B cell (primary cell): ENCODE data around the gene PTPRC. TPM values are rescaled to one million over a fixed set of nuclear protein-coding genes. Genes with fewer than 3 reads are reported as not detected.

Source experiments
- ATAC-seq: fragments of 200-7000 bp; cut with Tn5 transposase; one replicate; pipeline ENCODE4 v1.10.0; 2021; ENCODE audit warnings: low read depth, mild to moderate bottlenecking, moderate number of reproducible peaks, moderate library complexity
- CTCF ChIA-PET: fragments of 350-600 bp; sonication (Branson Sonifier 250); formaldehyde crosslinking; loops from one replicate; lab custom pipeline; 2021; ENCODE audit warnings: antibody characterized with exemption, inconsistent platforms; lab: Charles Lee
- POLR2A ChIA-PET: fragments of 350-600 bp; sonication (Branson Sonifier 250); formaldehyde crosslinking; loops from one replicate; lab custom pipeline; 2021; ENCODE audit warnings: antibody characterized with exemption; lab: Charles Lee
- DNase-seq: peaks from one replicate; pipeline ENCODE4 v3.0.0; 2013
- H2AFZ ChIP-seq: 2 replicates; pipeline ENCODE4 v1.6.1; 2012; ENCODE audit warnings: mild to moderate bottlenecking, low read depth, low read length; ENCODE audit not compliant: insufficient read depth, poor library complexity, severe bottlenecking
- H3K27ac ChIP-seq, 2 donors: 1 replicate in 1 of 2; 2 replicates in 1 of 2; pipeline ENCODE4 v1.5.1; 2012 to 2013; ENCODE audit warnings: low read length in 2 of 2, mild to moderate bottlenecking in 2 of 2, moderate library complexity in 1 of 2
- H3K27me3 ChIP-seq, 4 experiments: fragments of 200-600 bp in 1 of 4; sonication (generic) in 1 of 4; replicated peaks in 1 of 4; 1 replicate in 2 of 4; 2 replicates in 2 of 4; pipeline versions ENCODE4 v1.6.1 to v1.7.0; 2013 to 2016; ENCODE audit warnings: low read length in 3 of 4, mild to moderate bottlenecking in 2 of 4, mixed read lengths in 1 of 4, moderate library complexity in 1 of 4; ENCODE audit not compliant: insufficient read depth in 4 of 4, control insufficient read depth in 3 of 4; ENCODE audit errors: control extremely low read depth in 1 of 4
- H3K36me3 ChIP-seq, 2 experiments: replicated peaks in 1 of 2; 1 replicate in 1 of 2; 2 replicates in 1 of 2; pipeline versions ENCODE4 v1.6.1 to v1.7.1; 2013; ENCODE audit warnings: low read length in 1 of 2; ENCODE audit not compliant: insufficient read depth in 2 of 2, control insufficient read depth in 1 of 2; ENCODE audit errors: control extremely low read depth in 1 of 2, extremely low read depth in 1 of 2
- H3K4me1 ChIP-seq, 2 donors: fragments of 200-600 bp in 1 of 2; sonication (generic) in 1 of 2; 1 replicate in 1 of 2; 2 replicates in 1 of 2; pipeline versions ENCODE4 v1.5.1 to v1.6.1; 2013 to 2017; ENCODE audit warnings: low read length in 2 of 2; ENCODE audit not compliant: control insufficient read depth in 2 of 2, insufficient read depth in 2 of 2
- H3K4me2 ChIP-seq: replicated peaks from 2 replicates; pipeline ENCODE3; 2012; ENCODE audit warnings: mild to moderate bottlenecking, low read depth, low read length; ENCODE audit not compliant: poor library complexity, severe bottlenecking
- H3K4me3 ChIP-seq, 5 experiments: fragments of 200-600 bp in 1 of 5; sonication (generic) in 1 of 5; 1 replicate in 3 of 5; 2 replicates in 2 of 5; pipeline versions ENCODE4 v1.5.1 to v1.7.0; 2011 to 2016; ENCODE audit warnings: low read length in 4 of 5, mild to moderate bottlenecking in 4 of 5, low read depth in 2 of 5, control low read depth in 1 of 5, moderate library complexity in 1 of 5; ENCODE audit not compliant: insufficient read depth in 1 of 5; ENCODE audit errors: control extremely low read depth in 1 of 5, extremely low read depth in 1 of 5
- H3K79me2 ChIP-seq: fragments of 200-600 bp; sonication (generic); one replicate; pipeline ENCODE4 v1.6.0; 2016; ENCODE audit warnings: low read length; ENCODE audit not compliant: control insufficient read depth, insufficient read depth
- H3K9ac ChIP-seq: fragments of 200-600 bp; sonication (generic); 2 replicates; pipeline ENCODE4 v1.6.1; 2017; ENCODE audit warnings: mild to moderate bottlenecking, low read length, moderate library complexity
- H3K9me3 ChIP-seq, 3 donors: one replicate each; pipeline versions ENCODE4 v1.6.1 to v1.7.1; 2013; ENCODE audit warnings: low read length in 2 of 3; ENCODE audit not compliant: control insufficient read depth in 2 of 3, insufficient read depth in 1 of 3; ENCODE audit errors: control extremely low read depth in 1 of 3
- H4K20me1 ChIP-seq: 2 replicates; pipeline ENCODE4 v1.6.0; 2012; ENCODE audit warnings: mild to moderate bottlenecking, low read length; ENCODE audit not compliant: insufficient read depth, control insufficient read depth, poor library complexity, severe bottlenecking
- H3K27ac Mint-ChIP-seq: one replicate; pipeline ENCODE4 v1.8.0; 2021; ENCODE audit warnings: mixed read lengths
- H3K27me3 Mint-ChIP-seq: one replicate; pipeline ENCODE4 v1.8.0; 2021; ENCODE audit warnings: mixed read lengths
- H3K4me1 Mint-ChIP-seq: one replicate; pipeline ENCODE4 v1.8.0; 2021; ENCODE audit warnings: mixed read lengths
- H3K4me3 Mint-ChIP-seq: one replicate; pipeline ENCODE4 v1.8.0; 2021; ENCODE audit warnings: mixed read lengths
- H3K9me3 Mint-ChIP-seq: one replicate; pipeline ENCODE4 v1.8.0; 2022; ENCODE audit warnings: mixed read lengths; ENCODE audit not compliant: insufficient read depth
- CTCF ChIP-seq: fragments of 200-600 bp; IDR thresholded peaks from one replicate; pipeline ENCODE4 v1.8.0; 2022; ENCODE audit warnings: antibody characterized with exemption, mild to moderate bottlenecking
- EZH2 ChIP-seq: IDR thresholded peaks from 2 replicates; pipeline ENCODE4 v1.6.1; 2012; ENCODE audit warnings: borderline replicate concordance, low read depth, mild to moderate bottlenecking, moderate library complexity, low read length; ENCODE audit not compliant: insufficient read depth, poor library complexity, severe bottlenecking
- WGBS: methylation state at CpG from one replicate; pipeline ENCODE4 v1.1.5; 2013; ENCODE audit warnings: missing lambda C conversion rate; ENCODE audit not compliant: insufficient coverage; 5-methylcytosine and 5-hydroxymethylcytosine counted together
- intact Hi-C: fragments of 100-400 bp; cut with micrococcal nuclease; formaldehyde crosslinking; loops from one replicate; pipeline ENCODE4 v1.10.0; 2022
- polyA minus RNA-seq: library from RNA; depleted of rRNA, polyadenylated mRNA; stranded (reverse); fragments of >200 nt; gene quantifications from 2 replicates; pipeline ENCODE4 v1.2.3, GENCODE V29; 2012
- polyA plus RNA-seq: library from polyadenylated mRNA; depleted of rRNA; stranded (reverse); fragments of >200 nt; gene quantifications from 2 replicates; pipeline ENCODE4 v1.2.3, GENCODE V29; 2012
- total RNA-seq, 2 donors: library from RNA; stranded (reverse); fragments of 120-200 nt in 1 of 2; gene quantifications; 1 replicate in 1 of 2; 2 replicates in 1 of 2; pipeline versions ENCODE4 v1.2.3 to v1.2.4, GENCODE V29; 2013 to 2022

Gene PTPRC
- 543 and 545 TPM in 2 replicates for total RNA-seq
- total RNA-seq (2013) = 732 TPM
- polyA plus RNA-seq = 151 and 188 TPM in 2 replicates
- 730 and 889 TPM in 2 replicates for polyA minus RNA-seq

- Mint-ChIP-seq H3K27ac (peak within 1 kb of the TSS; percentile 94), H3K9me3 (no peaks in the 10 kb centered on the region), H3K4me1 (peaks cover 65% of the 10 kb centered on the region), H3K27me3 (no peaks in the 10 kb centered on the region), H3K4me3 (peak within 1 kb of the TSS; percentile 89)
- ATAC-seq = peak; percentile 81
- intact Hi-C loops = loop anchor here (1.0 kb wide), 4 partner anchors 18 to 82 kb away; no protein-coding TSS in a partner anchor
- peaks cover 87% of the 10 kb centered on the region for H3K79me2 ChIP-seq
- no peak for TF ChIP-seq EZH2
- no peak for TF ChIP-seq CTCF
- peak within 1 kb of the TSS; percentile 60 to 98 (median 87) for H3K4me3 ChIP-seq
- peaks cover 49 to 63% of the 10 kb centered on the region in 2 donors for H3K4me1 ChIP-seq
- H3K27ac ChIP-seq = peak within 1 kb of the TSS; percentile 82 to 94
- POLR2A ChIA-PET = interaction anchor here (0.6 to 8.5 kb wide), 9 partner anchors 11 to 118 kb away, joined by 3 to 81 read pairs (median 4); no protein-coding TSS in a partner anchor
- WGBS = no CpG with 5 or more reads among the region's 6 CpGs
- peak within 1 kb of the TSS; percentile 96 for H3K9ac ChIP-seq
- peak within 1 kb of the TSS; percentile 83 for H3K4me2 ChIP-seq
- peaks cover 4 to 22% of the 10 kb centered on the region in 2 experiments for H3K36me3 ChIP-seq
- peak within 1 kb of the TSS; percentile 53 for H2AFZ ChIP-seq
- CTCF ChIA-PET = interaction anchor here (0.6 to 8.3 kb wide), 6 partner anchors 16 to 205 kb away, joined by 4 to 93 read pairs (median 10); no protein-coding TSS in a partner anchor
- H3K9me3 ChIP-seq = peaks cover 0 to 3% (median 0%) of the 10 kb centered on the region in 3 donors
- no peaks in the 10 kb centered on the region for H3K27me3 ChIP-seq
- peaks cover 21% of the 10 kb centered on the region for H4K20me1 ChIP-seq
- DNase-seq = peak; percentile 87
These were observed at the start of gene PTPRC for GRCh38 chr1:198638894-198639635. PTPRC (plus strand) TSS chr1:198639040; CDS start chr1:198639269, 229 bp downstream.

GRCh38 chr1:198590454-198590853, 48.4 kb upstream of the PTPRC start:
- Mint-ChIP-seq H3K4me3 (no peak overlapping the region), H3K4me1 (peaks cover 8% of the 10 kb centered on the region), H3K27ac (no peak overlapping the region), H3K27me3 (no peaks in the 10 kb centered on the region), H3K9me3 (peaks cover 7% of the 10 kb centered on the region)
- no peak for DNase-seq
- Histone ChIP-seq H3K79me2 (peaks cover 11% of the 10 kb centered on the region), H3K27ac (no peak overlapping the region), H2AFZ (no peak overlapping the region), H3K4me3 (no peak overlapping the region), H3K9ac (no peak overlapping the region), H3K4me2 (no peak overlapping the region), H3K9me3 (peaks cover 6 to 29% (median 21%) of the 10 kb centered on the region in 3 donors), H3K4me1 (peaks cover 3 to 9% of the 10 kb centered on the region in 2 donors), H3K27me3 (no peaks in the 10 kb centered on the region), H3K36me3 (peaks cover 0 to 1% of the 10 kb centered on the region in 2 experiments), H4K20me1 (no peaks in the 10 kb centered on the region)
- intact Hi-C loops = no loop called here
- POLR2A ChIA-PET = no interaction called here
- CTCF ChIA-PET = no interaction called here
- TF ChIP-seq EZH2 (no peak), CTCF (no peak)
- ATAC-seq = no peak
